ENCODE data around the gene SDCCAG8.

The SDCCAG8 gene

DNA sequence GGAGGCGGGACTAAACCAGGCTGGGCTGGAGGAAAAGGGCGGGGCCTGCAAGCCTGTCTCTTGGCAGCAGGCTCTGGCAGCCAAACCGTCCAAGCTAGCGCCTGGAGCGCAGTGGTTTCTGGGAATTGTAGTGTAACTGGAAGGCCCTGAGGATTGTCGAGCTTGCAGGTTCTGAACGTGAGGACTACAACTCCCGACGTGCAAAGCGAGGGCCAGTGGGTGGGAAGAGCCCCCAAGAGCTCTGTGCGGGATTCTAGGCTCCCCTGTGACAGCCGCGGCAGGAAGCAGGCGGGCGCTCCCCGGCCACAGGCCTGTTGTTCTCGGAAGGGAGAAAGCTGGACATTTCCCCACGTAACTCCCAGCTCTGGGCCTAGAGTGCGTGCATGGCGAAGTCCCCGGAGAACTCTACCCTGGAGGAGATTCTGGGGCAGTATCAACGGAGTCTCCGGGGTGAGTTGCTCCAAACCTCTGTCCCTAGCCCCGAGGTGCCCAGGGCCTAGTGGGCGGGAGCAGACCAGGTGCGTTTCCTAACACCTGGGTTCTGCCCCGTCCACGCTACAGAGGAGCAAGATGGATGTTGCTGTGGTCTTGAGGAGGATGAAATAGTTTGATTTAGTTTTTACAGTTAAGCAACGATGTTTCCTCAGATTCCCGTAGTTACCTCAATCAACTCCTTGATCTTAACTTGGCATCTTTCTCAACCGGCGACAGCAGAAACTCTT is at the start of gene SDCCAG8 (continued):
- no peak; the same call in 1 of the 2 replicates for TF ChIP-seq KLF7 (tag by site-specific recombination; IDR thresholded peaks at IDR 0.05; ENCODE audit: borderline replicate concordance)
- TF ChIP-seq TRIM28 (IDR thresholded peaks at IDR 0.05; ENCODE audit: borderline replicate concordance, low read length) = 0 out of 2 replicates have a peak, but pooled peaks have one; percentile 77
- TF ChIP-seq GFI1B (tag by site-specific recombination; IDR thresholded peaks at IDR 0.05) = 0 out of 2 replicates have a peak, but pooled peaks have one; percentile 21
- TF ChIP-seq ZNF114 (tag by site-specific recombination; IDR thresholded peaks at IDR 0.05) = no peak
- TF ChIP-seq, protein P1, sequence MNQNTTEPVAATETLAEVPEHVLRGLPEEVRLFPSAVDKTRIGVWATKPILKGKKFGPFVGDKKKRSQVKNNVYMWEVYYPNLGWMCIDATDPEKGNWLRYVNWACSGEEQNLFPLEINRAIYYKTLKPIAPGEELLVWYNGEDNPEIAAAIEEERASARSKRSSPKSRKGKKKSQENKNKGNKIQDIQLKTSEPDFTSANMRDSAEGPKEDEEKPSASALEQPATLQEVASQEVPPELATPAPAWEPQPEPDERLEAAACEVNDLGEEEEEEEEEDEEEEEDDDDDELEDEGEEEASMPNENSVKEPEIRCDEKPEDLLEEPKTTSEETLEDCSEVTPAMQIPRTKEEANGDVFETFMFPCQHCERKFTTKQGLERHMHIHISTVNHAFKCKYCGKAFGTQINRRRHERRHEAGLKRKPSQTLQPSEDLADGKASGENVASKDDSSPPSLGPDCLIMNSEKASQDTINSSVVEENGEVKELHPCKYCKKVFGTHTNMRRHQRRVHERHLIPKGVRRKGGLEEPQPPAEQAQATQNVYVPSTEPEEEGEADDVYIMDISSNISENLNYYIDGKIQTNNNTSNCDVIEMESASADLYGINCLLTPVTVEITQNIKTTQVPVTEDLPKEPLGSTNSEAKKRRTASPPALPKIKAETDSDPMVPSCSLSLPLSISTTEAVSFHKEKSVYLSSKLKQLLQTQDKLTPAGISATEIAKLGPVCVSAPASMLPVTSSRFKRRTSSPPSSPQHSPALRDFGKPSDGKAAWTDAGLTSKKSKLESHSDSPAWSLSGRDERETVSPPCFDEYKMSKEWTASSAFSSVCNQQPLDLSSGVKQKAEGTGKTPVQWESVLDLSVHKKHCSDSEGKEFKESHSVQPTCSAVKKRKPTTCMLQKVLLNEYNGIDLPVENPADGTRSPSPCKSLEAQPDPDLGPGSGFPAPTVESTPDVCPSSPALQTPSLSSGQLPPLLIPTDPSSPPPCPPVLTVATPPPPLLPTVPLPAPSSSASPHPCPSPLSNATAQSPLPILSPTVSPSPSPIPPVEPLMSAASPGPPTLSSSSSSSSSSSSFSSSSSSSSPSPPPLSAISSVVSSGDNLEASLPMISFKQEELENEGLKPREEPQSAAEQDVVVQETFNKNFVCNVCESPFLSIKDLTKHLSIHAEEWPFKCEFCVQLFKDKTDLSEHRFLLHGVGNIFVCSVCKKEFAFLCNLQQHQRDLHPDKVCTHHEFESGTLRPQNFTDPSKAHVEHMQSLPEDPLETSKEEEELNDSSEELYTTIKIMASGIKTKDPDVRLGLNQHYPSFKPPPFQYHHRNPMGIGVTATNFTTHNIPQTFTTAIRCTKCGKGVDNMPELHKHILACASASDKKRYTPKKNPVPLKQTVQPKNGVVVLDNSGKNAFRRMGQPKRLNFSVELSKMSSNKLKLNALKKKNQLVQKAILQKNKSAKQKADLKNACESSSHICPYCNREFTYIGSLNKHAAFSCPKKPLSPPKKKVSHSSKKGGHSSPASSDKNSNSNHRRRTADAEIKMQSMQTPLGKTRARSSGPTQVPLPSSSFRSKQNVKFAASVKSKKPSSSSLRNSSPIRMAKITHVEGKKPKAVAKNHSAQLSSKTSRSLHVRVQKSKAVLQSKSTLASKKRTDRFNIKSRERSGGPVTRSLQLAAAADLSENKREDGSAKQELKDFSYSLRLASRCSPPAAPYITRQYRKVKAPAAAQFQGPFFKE (tag by site-specific recombination; IDR thresholded peaks at IDR 0.05; ENCODE audit: borderline replicate concordance) = no peak; the same call in 1 of the 2 replicates
- TF ChIP-seq ZNF391 (tag by site-specific recombination; IDR thresholded peaks at IDR 0.05; ENCODE audit: borderline replicate concordance, low read depth) = peak; percentile 76; the same call in 1 of the 2 replicates
- TF ChIP-seq, protein P2, sequence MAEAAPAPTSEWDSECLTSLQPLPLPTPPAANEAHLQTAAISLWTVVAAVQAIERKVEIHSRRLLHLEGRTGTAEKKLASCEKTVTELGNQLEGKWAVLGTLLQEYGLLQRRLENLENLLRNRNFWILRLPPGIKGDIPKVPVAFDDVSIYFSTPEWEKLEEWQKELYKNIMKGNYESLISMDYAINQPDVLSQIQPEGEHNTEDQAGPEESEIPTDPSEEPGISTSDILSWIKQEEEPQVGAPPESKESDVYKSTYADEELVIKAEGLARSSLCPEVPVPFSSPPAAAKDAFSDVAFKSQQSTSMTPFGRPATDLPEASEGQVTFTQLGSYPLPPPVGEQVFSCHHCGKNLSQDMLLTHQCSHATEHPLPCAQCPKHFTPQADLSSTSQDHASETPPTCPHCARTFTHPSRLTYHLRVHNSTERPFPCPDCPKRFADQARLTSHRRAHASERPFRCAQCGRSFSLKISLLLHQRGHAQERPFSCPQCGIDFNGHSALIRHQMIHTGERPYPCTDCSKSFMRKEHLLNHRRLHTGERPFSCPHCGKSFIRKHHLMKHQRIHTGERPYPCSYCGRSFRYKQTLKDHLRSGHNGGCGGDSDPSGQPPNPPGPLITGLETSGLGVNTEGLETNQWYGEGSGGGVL (tag by site-specific recombination; IDR thresholded peaks at IDR 0.05) = no peak
- TF ChIP-seq, protein P3, sequence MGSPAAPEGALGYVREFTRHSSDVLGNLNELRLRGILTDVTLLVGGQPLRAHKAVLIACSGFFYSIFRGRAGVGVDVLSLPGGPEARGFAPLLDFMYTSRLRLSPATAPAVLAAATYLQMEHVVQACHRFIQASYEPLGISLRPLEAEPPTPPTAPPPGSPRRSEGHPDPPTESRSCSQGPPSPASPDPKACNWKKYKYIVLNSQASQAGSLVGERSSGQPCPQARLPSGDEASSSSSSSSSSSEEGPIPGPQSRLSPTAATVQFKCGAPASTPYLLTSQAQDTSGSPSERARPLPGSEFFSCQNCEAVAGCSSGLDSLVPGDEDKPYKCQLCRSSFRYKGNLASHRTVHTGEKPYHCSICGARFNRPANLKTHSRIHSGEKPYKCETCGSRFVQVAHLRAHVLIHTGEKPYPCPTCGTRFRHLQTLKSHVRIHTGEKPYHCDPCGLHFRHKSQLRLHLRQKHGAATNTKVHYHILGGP (tag by site-specific recombination; IDR thresholded peaks at IDR 0.05) = no peak
- TF ChIP-seq BCL11B (tag by site-specific recombination; IDR thresholded peaks at IDR 0.05; ENCODE audit: low read depth) = peak; percentile 91
- no peak for TF ChIP-seq MEIS1 (CRISPR knock-in tag; IDR thresholded peaks at IDR 0.05; ENCODE audit: borderline replicate concordance)
- TF ChIP-seq ZNF10 (tag by site-specific recombination; IDR thresholded peaks at IDR 0.05) = no peak
- TF ChIP-seq ZNF548 (tag by site-specific recombination; IDR thresholded peaks at IDR 0.05) = no peak
- TF ChIP-seq ZBTB8A (tag by site-specific recombination; IDR thresholded peaks at IDR 0.05) = peak; percentile 82
- TF ChIP-seq, protein P4, sequence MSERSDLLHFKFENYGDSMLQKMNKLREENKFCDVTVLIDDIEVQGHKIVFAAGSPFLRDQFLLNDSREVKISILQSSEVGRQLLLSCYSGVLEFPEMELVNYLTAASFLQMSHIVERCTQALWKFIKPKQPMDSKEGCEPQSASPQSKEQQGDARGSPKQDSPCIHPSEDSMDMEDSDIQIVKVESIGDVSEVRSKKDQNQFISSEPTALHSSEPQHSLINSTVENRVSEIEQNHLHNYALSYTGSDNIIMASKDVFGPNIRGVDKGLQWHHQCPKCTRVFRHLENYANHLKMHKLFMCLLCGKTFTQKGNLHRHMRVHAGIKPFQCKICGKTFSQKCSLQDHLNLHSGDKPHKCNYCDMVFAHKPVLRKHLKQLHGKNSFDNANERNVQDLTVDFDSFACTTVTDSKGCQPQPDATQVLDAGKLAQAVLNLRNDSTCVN (tag by site-specific recombination; optimal IDR thresholded peaks at IDR 0.05) = peak; percentile 63
- peak; percentile 99 for TF ChIP-seq ZNF76 (tag by site-specific recombination; IDR thresholded peaks at IDR 0.05; ENCODE audit: borderline replicate concordance, low read depth)
- no peak for TF ChIP-seq ZNF133 (tag by site-specific recombination; IDR thresholded peaks at IDR 0.05)
- TF ChIP-seq, protein P5, sequence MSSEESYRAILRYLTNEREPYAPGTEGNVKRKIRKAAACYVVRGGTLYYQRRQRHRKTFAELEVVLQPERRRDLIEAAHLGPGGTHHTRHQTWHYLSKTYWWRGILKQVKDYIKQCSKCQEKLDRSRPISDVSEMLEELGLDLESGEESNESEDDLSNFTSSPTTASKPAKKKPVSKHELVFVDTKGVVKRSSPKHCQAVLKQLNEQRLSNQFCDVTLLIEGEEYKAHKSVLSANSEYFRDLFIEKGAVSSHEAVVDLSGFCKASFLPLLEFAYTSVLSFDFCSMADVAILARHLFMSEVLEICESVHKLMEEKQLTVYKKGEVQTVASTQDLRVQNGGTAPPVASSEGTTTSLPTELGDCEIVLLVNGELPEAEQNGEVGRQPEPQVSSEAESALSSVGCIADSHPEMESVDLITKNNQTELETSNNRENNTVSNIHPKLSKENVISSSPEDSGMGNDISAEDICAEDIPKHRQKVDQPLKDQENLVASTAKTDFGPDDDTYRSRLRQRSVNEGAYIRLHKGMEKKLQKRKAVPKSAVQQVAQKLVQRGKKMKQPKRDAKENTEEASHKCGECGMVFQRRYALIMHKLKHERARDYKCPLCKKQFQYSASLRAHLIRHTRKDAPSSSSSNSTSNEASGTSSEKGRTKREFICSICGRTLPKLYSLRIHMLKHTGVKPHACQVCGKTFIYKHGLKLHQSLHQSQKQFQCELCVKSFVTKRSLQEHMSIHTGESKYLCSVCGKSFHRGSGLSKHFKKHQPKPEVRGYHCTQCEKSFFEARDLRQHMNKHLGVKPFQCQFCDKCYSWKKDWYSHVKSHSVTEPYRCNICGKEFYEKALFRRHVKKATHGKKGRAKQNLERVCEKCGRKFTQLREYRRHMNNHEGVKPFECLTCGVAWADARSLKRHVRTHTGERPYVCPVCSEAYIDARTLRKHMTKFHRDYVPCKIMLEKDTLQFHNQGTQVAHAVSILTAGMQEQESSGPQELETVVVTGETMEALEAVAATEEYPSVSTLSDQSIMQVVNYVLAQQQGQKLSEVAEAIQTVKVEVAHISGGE (tag by site-specific recombination; conservative IDR thresholded peaks at IDR 0.05; ENCODE audit: low read depth) = peak; percentile 91
- peak; percentile 99 for TF ChIP-seq ZBTB17 (tag by site-specific recombination; IDR thresholded peaks at IDR 0.05)
- TF ChIP-seq, protein P6, sequence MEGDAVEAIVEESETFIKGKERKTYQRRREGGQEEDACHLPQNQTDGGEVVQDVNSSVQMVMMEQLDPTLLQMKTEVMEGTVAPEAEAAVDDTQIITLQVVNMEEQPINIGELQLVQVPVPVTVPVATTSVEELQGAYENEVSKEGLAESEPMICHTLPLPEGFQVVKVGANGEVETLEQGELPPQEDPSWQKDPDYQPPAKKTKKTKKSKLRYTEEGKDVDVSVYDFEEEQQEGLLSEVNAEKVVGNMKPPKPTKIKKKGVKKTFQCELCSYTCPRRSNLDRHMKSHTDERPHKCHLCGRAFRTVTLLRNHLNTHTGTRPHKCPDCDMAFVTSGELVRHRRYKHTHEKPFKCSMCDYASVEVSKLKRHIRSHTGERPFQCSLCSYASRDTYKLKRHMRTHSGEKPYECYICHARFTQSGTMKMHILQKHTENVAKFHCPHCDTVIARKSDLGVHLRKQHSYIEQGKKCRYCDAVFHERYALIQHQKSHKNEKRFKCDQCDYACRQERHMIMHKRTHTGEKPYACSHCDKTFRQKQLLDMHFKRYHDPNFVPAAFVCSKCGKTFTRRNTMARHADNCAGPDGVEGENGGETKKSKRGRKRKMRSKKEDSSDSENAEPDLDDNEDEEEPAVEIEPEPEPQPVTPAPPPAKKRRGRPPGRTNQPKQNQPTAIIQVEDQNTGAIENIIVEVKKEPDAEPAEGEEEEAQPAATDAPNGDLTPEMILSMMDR (tag by site-specific recombination; IDR thresholded peaks at IDR 0.05) = peak; percentile 32; the same call in 1 of the 2 replicates
- TF ChIP-seq, protein P7, sequence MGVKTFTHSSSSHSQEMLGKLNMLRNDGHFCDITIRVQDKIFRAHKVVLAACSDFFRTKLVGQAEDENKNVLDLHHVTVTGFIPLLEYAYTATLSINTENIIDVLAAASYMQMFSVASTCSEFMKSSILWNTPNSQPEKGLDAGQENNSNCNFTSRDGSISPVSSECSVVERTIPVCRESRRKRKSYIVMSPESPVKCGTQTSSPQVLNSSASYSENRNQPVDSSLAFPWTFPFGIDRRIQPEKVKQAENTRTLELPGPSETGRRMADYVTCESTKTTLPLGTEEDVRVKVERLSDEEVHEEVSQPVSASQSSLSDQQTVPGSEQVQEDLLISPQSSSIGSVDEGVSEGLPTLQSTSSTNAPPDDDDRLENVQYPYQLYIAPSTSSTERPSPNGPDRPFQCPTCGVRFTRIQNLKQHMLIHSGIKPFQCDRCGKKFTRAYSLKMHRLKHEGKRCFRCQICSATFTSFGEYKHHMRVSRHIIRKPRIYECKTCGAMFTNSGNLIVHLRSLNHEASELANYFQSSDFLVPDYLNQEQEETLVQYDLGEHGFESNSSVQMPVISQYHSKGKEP (tag by site-specific recombination; IDR thresholded peaks at IDR 0.05) = peak; percentile 51; the same call in 1 of the 2 replicates

Measured in HEK293 (cell line).